IPS-NIHi11 (cell line): ENCODE measurements around the gene PNPLA3.

ENCODE experiments used
- DNase-seq: peaks from one replicate; pipeline ENCODE4 v3.0.0; 2012; ENCODE audit warnings: mixed read lengths, low spot score

The PNPLA3 gene

GRCh38 chr22:43968614-43969013 is 45.0 kb downstream of the PNPLA3 start:
- no peak for DNase-seq

DNA sequence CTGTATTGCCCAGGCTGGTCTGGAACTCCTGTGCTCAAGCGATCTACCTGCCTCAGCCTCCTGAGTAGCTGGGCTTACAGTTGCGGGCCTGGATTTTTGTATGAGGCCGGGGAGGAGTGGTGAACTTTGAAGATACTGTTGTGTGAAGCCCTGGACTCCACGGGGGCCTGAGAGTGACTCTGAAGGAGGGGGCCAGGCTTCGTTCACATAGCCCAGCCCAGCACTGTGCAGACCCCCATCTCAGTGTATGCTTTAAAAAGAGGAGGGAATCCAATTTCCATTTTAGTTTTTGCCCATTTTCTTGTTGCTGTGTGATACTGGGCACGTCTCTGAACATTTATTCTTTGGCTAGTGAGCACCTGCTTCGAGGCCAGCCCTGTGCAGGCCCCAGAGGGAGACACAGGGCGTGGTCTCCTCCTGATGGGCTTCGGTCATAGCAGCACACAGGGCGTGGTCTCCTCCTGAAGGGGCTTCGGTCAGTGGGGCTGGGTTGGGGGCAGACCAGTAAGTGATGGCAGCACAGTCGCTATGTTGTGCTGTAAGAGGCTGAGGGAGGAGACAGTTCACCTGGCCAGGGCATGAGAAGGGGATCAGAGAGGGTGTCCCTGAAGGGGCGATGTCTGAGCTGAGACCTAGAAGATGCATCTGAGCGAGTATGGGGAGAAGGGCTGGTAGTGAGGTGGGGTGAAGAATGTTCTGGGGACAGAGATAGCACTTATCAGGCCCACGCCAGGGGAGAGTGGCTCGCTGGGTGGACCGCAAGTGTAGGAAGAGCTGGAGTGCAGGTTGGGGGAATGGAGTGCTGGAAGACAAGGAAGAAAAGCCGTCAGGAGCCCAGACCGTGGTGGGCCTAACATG is 45.6 kb downstream of the PNPLA3 start:
- no peak for DNase-seq

GRCh38 chr22:43969989-43970755 is 46.6 kb downstream of the PNPLA3 start:
- DNase-seq, result no peak

GRCh38 chr22:43971112-43971511 is 47.5 kb downstream of the PNPLA3 start:
- no peak for DNase-seq

DNA sequence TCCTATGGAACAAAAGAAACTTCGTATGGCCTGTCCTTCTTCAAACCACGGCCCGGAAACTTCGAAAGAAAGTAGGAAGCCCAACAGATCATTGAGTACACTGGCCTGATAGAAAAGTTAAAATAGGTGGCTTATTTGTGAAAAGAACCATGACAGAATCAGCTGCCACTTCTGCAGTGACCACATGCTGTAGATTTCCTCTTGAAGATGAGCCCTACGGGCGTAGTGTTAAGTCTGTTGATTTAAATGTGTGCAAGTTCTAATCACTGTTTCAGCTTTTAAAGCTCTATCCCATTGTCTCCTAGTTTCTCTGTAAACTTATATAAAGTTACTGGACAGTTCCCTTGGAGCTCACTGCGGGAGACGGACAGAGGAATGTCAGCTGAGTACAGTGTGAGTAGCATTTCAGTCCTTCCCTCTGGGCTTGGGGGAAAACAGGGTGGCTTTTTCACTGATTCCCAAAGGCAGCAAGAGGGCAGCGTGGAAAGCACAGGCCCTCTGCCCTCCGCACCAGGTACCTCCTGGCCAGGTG is 49.4 kb downstream of the PNPLA3 start:
- no peak for DNase-seq

GRCh38 chr22:43974028-43974545 is 50.5 kb downstream of the PNPLA3 start:
- DNase-seq, result no peak

GRCh38 chr22:43975041-43975440 is 51.4 kb downstream of the PNPLA3 start:
- no peak for DNase-seq

GRCh38 chr22:43976861-43977795 is 53.5 kb downstream of the PNPLA3 start:
- no peak for DNase-seq

DNA sequence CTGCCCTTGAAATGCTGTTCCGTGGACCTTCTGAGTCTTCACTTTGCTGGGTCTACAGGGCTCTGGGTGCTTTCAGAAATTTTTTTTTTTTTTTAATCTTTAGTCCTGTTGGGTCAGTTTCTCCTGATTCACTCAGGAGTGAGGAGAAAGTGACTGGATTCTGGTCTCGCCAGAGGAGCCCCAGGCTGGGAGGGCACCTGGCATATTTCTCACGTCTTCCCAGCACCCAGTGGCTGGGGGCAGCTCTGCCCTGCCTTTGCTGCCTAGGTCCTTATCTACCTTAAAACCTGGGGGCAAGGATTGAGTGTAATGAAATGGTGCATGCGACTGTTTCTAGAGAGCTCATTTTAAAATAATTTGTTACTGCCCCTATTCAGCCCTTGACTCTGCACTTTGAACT is 55.0 kb downstream of the PNPLA3 start:
- no peak for DNase-seq

DNA sequence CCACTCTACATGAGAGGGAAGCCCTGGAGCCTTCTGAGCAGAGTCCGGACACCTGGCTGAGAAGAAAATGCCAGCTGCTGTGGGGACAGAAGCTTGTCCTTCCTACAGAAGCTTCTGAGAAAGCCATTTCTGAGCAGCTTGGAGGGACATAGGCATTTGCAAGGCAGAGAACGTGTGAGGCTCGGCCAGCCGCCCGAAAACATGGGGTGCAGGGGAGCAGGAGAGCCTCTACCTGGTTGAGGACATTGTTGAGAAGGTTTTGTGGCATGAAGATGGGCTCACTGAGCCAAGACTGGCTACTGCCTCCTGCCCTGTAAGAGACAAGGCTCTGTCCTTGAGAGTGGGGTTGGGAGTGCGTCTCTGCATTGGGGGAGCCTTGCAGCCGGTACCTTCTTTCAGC is 57.0 kb downstream of the PNPLA3 start:
- DNase-seq, result no peak

DNA sequence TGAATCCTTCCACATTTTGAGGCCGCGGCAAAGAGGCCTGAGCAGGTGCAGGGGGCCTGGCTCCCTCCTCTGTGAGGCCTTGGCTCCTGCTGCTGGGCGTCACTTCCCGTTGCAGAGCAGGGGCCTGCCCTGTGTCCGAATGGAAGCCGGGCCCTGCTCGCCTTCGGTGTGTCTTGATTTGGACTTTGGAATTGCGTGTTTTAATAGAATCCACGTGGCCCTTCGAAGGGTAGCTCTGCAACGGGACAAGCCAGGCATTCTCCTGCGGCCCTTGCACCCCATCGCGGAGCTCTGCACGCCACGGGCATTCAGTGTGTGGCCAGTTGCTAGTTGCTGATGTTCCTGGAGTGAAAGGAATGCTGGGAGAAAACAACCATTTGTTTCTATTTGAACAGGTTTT is 57.4 kb downstream of the PNPLA3 start:
- no peak for DNase-seq

DNA sequence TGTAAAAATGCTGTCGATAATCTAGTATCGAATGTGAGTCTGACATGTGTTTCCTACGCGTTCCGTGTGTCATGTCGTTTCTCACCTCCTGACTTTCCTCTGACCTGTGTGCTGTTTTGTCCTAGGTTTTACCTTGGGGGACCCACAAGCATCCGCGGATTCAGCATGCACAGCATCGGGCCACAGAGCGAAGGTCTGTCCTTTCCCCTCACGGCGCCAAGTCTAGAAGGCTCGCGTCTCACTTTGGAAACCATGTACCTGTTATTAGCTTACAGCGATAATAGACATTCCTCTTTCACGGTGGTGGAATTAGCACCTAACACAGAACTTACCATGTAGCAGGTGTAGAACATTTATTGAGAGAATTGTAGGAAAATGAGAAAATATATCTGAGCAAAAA is 60.2 kb downstream of the PNPLA3 start:
- DNase-seq, result no peak

- no peak for DNase-seq
Observed at GRCh38 chr22:43985532-43985931, 61.9 kb downstream of the PNPLA3 start.

DNA sequence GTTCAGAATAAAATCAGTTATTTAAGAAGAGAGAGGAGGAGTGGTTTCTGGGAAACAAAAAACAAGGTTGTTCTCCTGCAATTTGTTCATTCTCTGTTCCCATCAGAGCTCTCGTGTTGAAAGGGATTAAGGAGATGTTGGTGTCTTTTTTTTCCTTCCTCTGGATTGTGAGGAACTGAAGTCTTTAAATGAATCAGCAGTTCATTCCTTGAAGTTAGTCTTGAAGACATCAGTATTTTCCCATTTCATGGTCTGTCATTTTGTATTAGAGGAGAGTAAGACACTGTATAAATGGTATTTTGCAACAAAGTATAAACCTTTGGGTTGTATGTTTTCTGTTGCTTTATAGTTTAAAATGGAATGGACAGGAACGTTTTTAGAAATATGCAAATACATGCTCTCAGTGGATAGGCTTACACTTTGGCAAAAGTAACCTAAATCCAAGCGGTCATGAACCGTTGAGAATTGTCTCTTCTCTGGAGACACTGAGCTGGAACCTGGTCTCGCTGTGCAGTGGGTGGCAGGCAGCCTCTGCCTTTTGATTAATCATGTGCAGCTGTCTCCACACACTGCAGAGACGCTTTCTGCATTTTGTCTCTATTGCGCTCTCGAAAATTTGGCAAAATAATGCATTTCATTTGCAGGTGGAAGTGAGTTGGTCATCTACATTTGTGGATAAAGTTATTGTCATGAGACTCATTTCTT is 64.7 kb downstream of the PNPLA3 start:
- no peak for DNase-seq

GRCh38 chr22:43988960-43989359 is 65.4 kb downstream of the PNPLA3 start:
- DNase-seq, result no peak

GRCh38 chr22:43990044-43990443 is 66.4 kb downstream of the PNPLA3 start:
- DNase-seq, result no peak

- DNase-seq, result no peak
Observed at GRCh38 chr22:43991316-43992020, 67.9 kb downstream of the PNPLA3 start.

DNA sequence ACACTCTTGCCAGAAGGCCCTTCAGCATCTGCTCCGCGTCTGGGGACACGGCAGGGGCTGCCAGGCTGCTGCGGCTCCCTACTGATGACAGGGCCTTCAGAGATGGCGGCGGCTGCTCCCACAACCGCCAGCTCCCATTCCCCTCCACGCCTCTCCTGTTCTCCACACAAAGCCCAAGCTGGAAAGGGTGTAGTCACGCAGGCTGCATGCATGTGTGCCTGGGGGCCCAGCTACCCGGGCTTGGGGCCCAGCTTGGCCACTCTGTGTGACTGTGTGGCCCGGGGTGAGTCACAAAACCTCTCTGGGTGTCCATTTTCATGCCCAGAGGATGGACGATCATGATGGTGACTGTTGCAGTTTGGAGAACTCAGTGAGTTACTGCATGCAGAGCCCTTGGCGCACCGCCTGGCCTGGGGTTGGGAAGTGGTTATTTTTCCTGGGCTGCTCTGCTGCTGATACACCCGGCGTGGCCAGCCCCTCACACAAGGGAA is 68.8 kb downstream of the PNPLA3 start:
- DNase-seq, result no peak

- peak; percentile 91 for DNase-seq
Observed at GRCh38 chr22:43993072-43993760, 69.6 kb downstream of the PNPLA3 start.

DNA sequence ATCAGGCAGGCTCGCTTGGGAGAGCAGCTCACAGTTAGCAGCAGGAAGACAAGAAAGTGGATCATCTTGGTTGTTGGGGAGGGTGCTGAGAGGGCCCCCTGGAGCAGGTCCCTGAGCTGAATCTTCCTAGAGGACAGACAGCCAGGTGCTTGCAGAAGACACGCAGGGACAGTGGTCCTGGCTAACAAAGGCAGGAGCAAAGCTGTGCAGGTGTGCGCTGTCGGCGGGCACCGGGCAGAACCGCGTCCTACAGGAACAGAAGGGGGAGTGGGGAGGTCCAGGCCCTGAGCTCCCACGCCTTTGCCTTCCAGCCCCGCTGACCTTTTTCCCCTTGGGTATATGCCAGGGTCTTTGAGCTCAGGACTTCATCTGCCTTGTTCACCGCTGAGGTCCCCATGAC is 70.4 kb downstream of the PNPLA3 start:
- DNase-seq, result no peak
